ENCODE data around the gene RGS12. TPM values are rescaled to one million over a fixed set of nuclear protein-coding genes. Genes with fewer than 3 reads are reported as not detected.
A peak's percentile ranks its signal among the peaks of the same experiment; 100 is the strongest.

The RGS12 gene
- total RNA-seq, 1 donor from 2014 or later = 19.0 TPM

- H3K4me1 Mint-ChIP-seq (ENCODE audit: low read depth) = no peaks in the 10 kb centered on the region
- peak; percentile 83 for DNase-seq (ENCODE audit: low spot score)
These were observed 36.4 kb upstream of the RGS12 start for GRCh38 chr4:3256230-3257102.

DNA sequence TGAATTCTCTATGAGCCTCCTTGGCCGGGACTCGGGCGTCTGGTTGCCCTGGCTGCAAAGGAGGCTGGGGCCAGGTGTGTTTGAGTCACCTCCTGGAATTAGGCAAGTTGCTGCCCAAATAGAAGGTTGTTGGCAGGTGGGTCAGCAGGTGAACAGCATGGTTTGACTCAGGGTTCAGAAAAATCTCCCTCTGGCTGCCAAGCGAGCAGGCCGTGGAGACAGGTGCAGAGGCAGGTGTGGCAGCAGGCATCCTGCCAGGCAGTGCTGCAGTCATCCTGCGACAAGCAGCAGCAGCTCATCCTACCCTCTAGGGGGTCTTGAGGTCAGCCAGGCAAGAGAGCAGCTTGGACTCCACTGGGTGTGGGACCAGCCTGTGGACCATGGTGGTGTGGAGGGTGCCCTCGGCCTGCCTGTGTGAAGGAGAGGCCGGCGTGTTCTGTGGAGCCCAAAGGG, 35.7 kb upstream of the RGS12 start:
- no peak for TF ChIP-seq CTCF (IDR thresholded peaks at IDR 0.05)
- H3K36me3 Mint-ChIP-seq (ENCODE audit: low read depth) = peaks cover 2% of the 10 kb centered on the region
- H3K4me3 Mint-ChIP-seq (ENCODE audit: unreplicated experiment) = no peak overlapping the region
- no peaks in the 10 kb centered on the region for H3K27me3 Mint-ChIP-seq (ENCODE audit: low read depth)
- no peak overlapping the region for H3K27ac Mint-ChIP-seq (ENCODE audit: unreplicated experiment)
- no peaks in the 10 kb centered on the region for H3K9me3 Mint-ChIP-seq (ENCODE audit: low read depth)
- H3K4me1 Mint-ChIP-seq (ENCODE audit: low read depth) = no peaks in the 10 kb centered on the region
- DNase-seq (ENCODE audit: low spot score) = no peak

More at GRCh38 chr4:3256230-3257102, 36.4 kb upstream of the RGS12 start:
- TF ChIP-seq CTCF (IDR thresholded peaks at IDR 0.05) = no peak
- no peak overlapping the region for H3K27ac Mint-ChIP-seq (ENCODE audit: unreplicated experiment)
- no peak overlapping the region for H3K4me3 Mint-ChIP-seq (ENCODE audit: unreplicated experiment)
- no peaks in the 10 kb centered on the region for H3K9me3 Mint-ChIP-seq (ENCODE audit: low read depth)
- peaks cover 2% of the 10 kb centered on the region for H3K36me3 Mint-ChIP-seq (ENCODE audit: low read depth)
- H3K27me3 Mint-ChIP-seq (ENCODE audit: low read depth) = no peaks in the 10 kb centered on the region

DNA sequence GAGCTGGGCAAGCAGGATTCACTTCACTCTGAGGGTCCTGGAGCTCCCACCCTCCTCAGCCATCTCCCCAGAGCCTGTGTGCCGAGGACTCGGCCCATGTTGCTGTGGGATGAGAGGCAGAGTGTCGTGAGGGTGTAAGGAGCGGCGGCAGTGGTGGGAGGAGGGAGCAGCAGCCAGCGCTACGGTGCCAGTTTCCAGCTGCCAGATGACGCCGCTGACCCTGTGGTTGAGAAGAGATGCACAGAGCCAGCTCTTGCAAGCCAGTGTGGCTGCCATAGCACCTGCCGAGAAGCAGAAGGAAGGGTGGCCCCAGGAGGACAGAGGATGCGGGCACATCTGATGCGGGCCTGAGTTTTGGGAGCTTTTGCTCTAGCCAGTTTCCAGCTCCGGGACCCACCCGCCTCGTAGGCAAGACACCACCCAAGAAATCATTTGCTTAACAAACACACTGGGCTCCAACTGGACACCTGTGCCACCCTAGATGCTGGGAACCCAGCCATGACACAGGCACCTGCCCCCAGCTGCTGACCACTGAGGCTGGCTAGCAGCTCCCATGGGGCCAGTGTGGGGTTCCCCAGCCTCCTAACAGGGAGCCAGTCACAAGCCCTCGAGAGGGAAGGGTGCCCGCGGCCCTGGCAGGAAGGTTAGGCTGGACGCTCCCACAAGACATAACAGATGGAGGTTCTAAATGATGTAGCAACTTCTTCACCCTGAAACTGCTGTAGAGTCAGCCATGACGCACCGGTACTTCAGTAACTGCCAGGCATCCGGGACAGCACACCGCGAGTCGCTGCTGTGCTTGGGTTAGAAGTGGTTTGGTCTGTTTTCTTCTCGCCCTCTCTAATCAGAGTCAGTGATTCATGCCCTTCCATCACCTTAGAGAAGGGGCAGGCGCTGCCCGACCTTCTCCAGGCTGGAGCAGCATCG, 35.0 kb upstream of the RGS12 start:
- H3K27ac Mint-ChIP-seq (ENCODE audit: unreplicated experiment) = no peak overlapping the region
- H3K27me3 Mint-ChIP-seq (ENCODE audit: low read depth) = no peaks in the 10 kb centered on the region
- peaks cover 2% of the 10 kb centered on the region for H3K36me3 Mint-ChIP-seq (ENCODE audit: low read depth)
- DNase-seq (ENCODE audit: low spot score) = peak; percentile 88
- H3K9me3 Mint-ChIP-seq (ENCODE audit: low read depth) = no peaks in the 10 kb centered on the region
- TF ChIP-seq CTCF (IDR thresholded peaks at IDR 0.05) = no peak
- H3K4me1 Mint-ChIP-seq (ENCODE audit: low read depth) = no peaks in the 10 kb centered on the region
- H3K4me3 Mint-ChIP-seq (ENCODE audit: unreplicated experiment) = no peak overlapping the region

- H3K9me3 Mint-ChIP-seq (ENCODE audit: low read depth) = no peaks in the 10 kb centered on the region
- H3K27ac Mint-ChIP-seq (ENCODE audit: unreplicated experiment) = no peak overlapping the region
- H3K4me3 Mint-ChIP-seq (ENCODE audit: unreplicated experiment) = no peak overlapping the region
- no peaks in the 10 kb centered on the region for H3K27me3 Mint-ChIP-seq (ENCODE audit: low read depth)
- H3K36me3 Mint-ChIP-seq (ENCODE audit: low read depth) = no peaks in the 10 kb centered on the region
- H3K4me1 Mint-ChIP-seq (ENCODE audit: low read depth) = no peaks in the 10 kb centered on the region
- TF ChIP-seq CTCF (IDR thresholded peaks at IDR 0.05) = no peak
- DNase-seq (ENCODE audit: low spot score) = peak; percentile 83
These were observed 31.2 kb upstream of the RGS12 start for GRCh38 chr4:3261411-3262207.
